WERI-Rb-1 (cell line): ENCODE data around the gene CLEC17A.
"Not testable (repeated sequence)": the region's sequence is repeated elsewhere in the genome, so short reads cannot be mapped to it uniquely, and the experiment has no call there.

Source experiments
- DNase-seq: peaks from one replicate; pipeline ENCODE4 v3.0.0-alpha.2; 2020
- H3K27ac ChIP-seq: fragments of 250-450 bp; sonication (Bioruptor Pico); 2 replicates; pipeline ENCODE4 v1.5.1; 2020; ENCODE audit warnings: mild to moderate bottlenecking, moderate library complexity
- H3K27me3 ChIP-seq: fragments of 250-450 bp; sonication (Bioruptor Pico); 2 replicates; pipeline ENCODE4 v1.5.1; 2021; ENCODE audit warnings: mild to moderate bottlenecking, low read depth, moderate library complexity; ENCODE audit not compliant: insufficient read depth, severe bottlenecking
- H3K36me3 ChIP-seq: fragments of 250-450 bp; sonication (Bioruptor Pico); 2 replicates; pipeline ENCODE4 v1.5.1; 2020; ENCODE audit warnings: mild to moderate bottlenecking, moderate library complexity
- H3K4me3 ChIP-seq: 2 replicates; pipeline ENCODE4 v1.5.1; 2011; ENCODE audit warnings: low read depth, mild to moderate bottlenecking, control low read depth, low read length
- H3K9me3 ChIP-seq: fragments of 250-450 bp; sonication (Bioruptor Pico); 2 replicates; pipeline ENCODE4 v1.5.1; 2021; ENCODE audit warnings: mild to moderate bottlenecking, moderate library complexity; ENCODE audit not compliant: severe bottlenecking
- TF ChIP-seq, protein P1 (sequence below): IDR thresholded peaks from 2 replicates; pipeline ENCODE4 v1.5.1; 2011; ENCODE audit warnings: low read depth, mild to moderate bottlenecking, control low read depth, inconsistent platforms, low read length

The CLEC17A gene

GRCh38 chr19:14580623-14581237 lies 2.2 kb upstream of the CLEC17A start:
- TF ChIP-seq, protein P1, sequence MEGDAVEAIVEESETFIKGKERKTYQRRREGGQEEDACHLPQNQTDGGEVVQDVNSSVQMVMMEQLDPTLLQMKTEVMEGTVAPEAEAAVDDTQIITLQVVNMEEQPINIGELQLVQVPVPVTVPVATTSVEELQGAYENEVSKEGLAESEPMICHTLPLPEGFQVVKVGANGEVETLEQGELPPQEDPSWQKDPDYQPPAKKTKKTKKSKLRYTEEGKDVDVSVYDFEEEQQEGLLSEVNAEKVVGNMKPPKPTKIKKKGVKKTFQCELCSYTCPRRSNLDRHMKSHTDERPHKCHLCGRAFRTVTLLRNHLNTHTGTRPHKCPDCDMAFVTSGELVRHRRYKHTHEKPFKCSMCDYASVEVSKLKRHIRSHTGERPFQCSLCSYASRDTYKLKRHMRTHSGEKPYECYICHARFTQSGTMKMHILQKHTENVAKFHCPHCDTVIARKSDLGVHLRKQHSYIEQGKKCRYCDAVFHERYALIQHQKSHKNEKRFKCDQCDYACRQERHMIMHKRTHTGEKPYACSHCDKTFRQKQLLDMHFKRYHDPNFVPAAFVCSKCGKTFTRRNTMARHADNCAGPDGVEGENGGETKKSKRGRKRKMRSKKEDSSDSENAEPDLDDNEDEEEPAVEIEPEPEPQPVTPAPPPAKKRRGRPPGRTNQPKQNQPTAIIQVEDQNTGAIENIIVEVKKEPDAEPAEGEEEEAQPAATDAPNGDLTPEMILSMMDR = no peak
- Histone ChIP-seq H3K27ac (no peak overlapping the region), H3K9me3 (no peaks in the 10 kb centered on the region), H3K27me3 (peaks cover 7% of the 10 kb centered on the region), H3K36me3 (no peaks in the 10 kb centered on the region), H3K4me3 (no peak overlapping the region)
- no peak for DNase-seq

- H3K27me3 ChIP-seq = peaks cover 10% of the 10 kb centered on the region
- not testable (repeated sequence) for H3K9me3 ChIP-seq, H3K4me3 ChIP-seq, H3K27ac ChIP-seq, DNase-seq, H3K36me3 ChIP-seq
These were observed 1.5 kb downstream of the CLEC17A start for GRCh38 chr19:14584372-14584771.

- not testable (repeated sequence) for H3K9me3 ChIP-seq, H3K4me3 ChIP-seq, H3K36me3 ChIP-seq, H3K27ac ChIP-seq, DNase-seq
- H3K27me3 ChIP-seq = peaks cover 10% of the 10 kb centered on the region
These were observed 2.3 kb downstream of the CLEC17A start for GRCh38 chr19:14585187-14585586.

DNA sequence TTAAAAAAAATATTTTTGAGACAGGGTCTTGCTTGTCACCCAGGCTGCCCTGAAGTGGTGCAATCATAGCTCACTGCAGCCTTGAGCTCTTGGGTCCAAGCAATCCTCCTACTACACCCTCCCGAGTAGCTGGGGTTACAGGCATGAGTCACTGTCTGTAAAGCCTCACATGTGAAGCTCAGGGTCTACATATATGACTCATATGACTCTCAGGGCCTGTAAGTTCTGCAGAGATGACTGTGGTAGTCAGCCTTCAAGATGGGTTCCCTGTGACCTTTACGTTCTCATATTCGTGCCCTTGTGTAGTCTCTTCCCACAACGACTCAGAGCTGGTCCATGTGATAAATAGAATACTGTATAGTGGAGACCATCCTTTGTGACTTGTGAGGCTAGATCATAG lies 6.5 kb downstream of the CLEC17A start:
- not testable (repeated sequence) for H3K36me3 ChIP-seq, H3K4me3 ChIP-seq, H3K9me3 ChIP-seq, DNase-seq, H3K27ac ChIP-seq
- peaks cover 15% of the 10 kb centered on the region for H3K27me3 ChIP-seq

DNA sequence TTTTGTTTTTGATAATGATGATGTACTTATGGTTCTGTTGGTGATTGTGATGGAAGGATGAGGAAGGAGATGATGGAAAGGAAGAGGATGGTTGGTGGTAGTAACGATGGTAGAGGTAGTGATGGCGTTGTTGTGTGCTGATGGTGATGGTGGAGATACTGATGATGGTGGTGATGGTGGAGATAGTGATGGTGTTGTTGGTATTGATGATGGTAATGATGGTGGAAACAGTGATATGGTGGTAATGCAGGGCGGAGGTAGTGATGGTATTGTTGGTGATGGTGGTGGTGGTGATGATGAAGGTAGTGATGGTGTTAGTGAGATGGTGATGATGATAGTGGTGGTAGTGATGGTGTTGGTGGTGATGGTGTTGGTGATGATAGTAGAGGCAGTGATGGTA lies 12.7 kb downstream of the CLEC17A start:
- H3K27ac ChIP-seq = no peak overlapping the region
- no peak for DNase-seq
- H3K9me3 ChIP-seq = peaks cover 6% of the 10 kb centered on the region
- H3K36me3 ChIP-seq = no peaks in the 10 kb centered on the region
- TF ChIP-seq, protein P1 = no peak
- no peak overlapping the region for H3K4me3 ChIP-seq
- H3K27me3 ChIP-seq = peaks cover 39% of the 10 kb centered on the region

- Histone ChIP-seq H3K27me3 (peaks cover 53% of the 10 kb centered on the region), H3K9me3 (peaks cover 6% of the 10 kb centered on the region), H3K4me3 (no peak overlapping the region), H3K27ac (no peak overlapping the region), H3K36me3 (no peaks in the 10 kb centered on the region)
- DNase-seq = no peak
- TF ChIP-seq, protein P1 = no peak
These were observed 16.8 kb downstream of the CLEC17A start for GRCh38 chr19:14599548-14600147.

GRCh38 chr19:14603990-14604387 lies 21.1 kb downstream of the CLEC17A start:
- Histone ChIP-seq H3K9me3 (peaks cover 8% of the 10 kb centered on the region), H3K4me3 (no peak overlapping the region), H3K36me3 (no peaks in the 10 kb centered on the region), H3K27ac (no peak overlapping the region), H3K27me3 (peaks cover 68% of the 10 kb centered on the region)
- TF ChIP-seq, protein P1 = no peak
- no peak for DNase-seq
